ENCODE measurements around the gene UGT1A7.
"Not testable (repeated sequence)": the region's sequence is repeated elsewhere in the genome, so short reads cannot be mapped to it uniquely, and the experiment has no call there.

The UGT1A7 gene

GRCh38 chr2:233740870-233741269 is 59.2 kb downstream of the UGT1A7 start:
- TF ChIP-seq CTCF (IDR thresholded peaks at IDR 0.05; ENCODE audit: unreplicated experiment in 3 of 3), result no peak
- H3K36me3 Mint-ChIP-seq (ENCODE audit: low read depth), result no peaks in the 10 kb centered on the region

GRCh38 chr2:233743464-233744259 is 62.0 kb downstream of the UGT1A7 start:
- Mint-ChIP-seq H3K4me3 (no peak overlapping the region), H3K9me3 (peaks cover 13% of the 10 kb centered on the region), H3K27ac (no peak overlapping the region), H3K27me3 (ENCODE audit: low read depth) (peaks cover 8% of the 10 kb centered on the region), H3K4me1 (no peaks in the 10 kb centered on the region), H3K36me3 (ENCODE audit: low read depth) (no peaks in the 10 kb centered on the region)
- TF ChIP-seq CTCF (IDR thresholded peaks at IDR 0.05; ENCODE audit: unreplicated experiment in 3 of 3), result no peak

More at GRCh38 chr2:233740870-233741269, 59.2 kb downstream of the UGT1A7 start:
- Mint-ChIP-seq H3K4me1 (no peaks in the 10 kb centered on the region), H3K27ac (no peak overlapping the region), H3K27me3 (ENCODE audit: low read depth) (no peaks in the 10 kb centered on the region), H3K4me3 (no peak overlapping the region), H3K9me3 (no peaks in the 10 kb centered on the region)

GRCh38 chr2:233745073-233745755 is 63.5 kb downstream of the UGT1A7 start:
- Mint-ChIP-seq H3K4me1 (no peaks in the 10 kb centered on the region), H3K36me3 (ENCODE audit: low read depth) (no peaks in the 10 kb centered on the region), H3K9me3 (peaks cover 23% of the 10 kb centered on the region), H3K4me3 (no peak overlapping the region), H3K27ac (no peak overlapping the region), H3K27me3 (ENCODE audit: low read depth) (peaks cover 9% of the 10 kb centered on the region)
- TF ChIP-seq CTCF (IDR thresholded peaks at IDR 0.05; ENCODE audit: unreplicated experiment in 3 of 3), result no peak

- H3K4me3 Mint-ChIP-seq; H3K36me3 Mint-ChIP-seq (ENCODE audit: low read depth): not testable (repeated sequence)
- peaks cover 24% of the 10 kb centered on the region for H3K9me3 Mint-ChIP-seq
Observed at GRCh38 chr2:233745838-233746237, 64.1 kb downstream of the UGT1A7 start.

GRCh38 chr2:233746475-233747282 is 65.0 kb downstream of the UGT1A7 start:
- no peaks in the 10 kb centered on the region for H3K4me1 Mint-ChIP-seq
- H3K27ac Mint-ChIP-seq, result no peak overlapping the region
- TF ChIP-seq CTCF (IDR thresholded peaks at IDR 0.05; ENCODE audit: unreplicated experiment in 3 of 3), result no peak
- H3K36me3 Mint-ChIP-seq (ENCODE audit: low read depth), result no peaks in the 10 kb centered on the region
- peaks cover 9% of the 10 kb centered on the region for H3K27me3 Mint-ChIP-seq (ENCODE audit: low read depth)
- H3K4me3 Mint-ChIP-seq, result no peak overlapping the region
- peaks cover 26% of the 10 kb centered on the region for H3K9me3 Mint-ChIP-seq

More at GRCh38 chr2:233745838-233746237, 64.1 kb downstream of the UGT1A7 start:
- H3K27ac Mint-ChIP-seq; H3K4me1 Mint-ChIP-seq; H3K27me3 Mint-ChIP-seq (ENCODE audit: low read depth): not testable (repeated sequence)

GRCh38 chr2:233747283-233747544 is 65.5 kb downstream of the UGT1A7 start:
- no peak overlapping the region for H3K27ac Mint-ChIP-seq
- H3K4me3 Mint-ChIP-seq, result no peak overlapping the region
- H3K9me3 Mint-ChIP-seq, result peaks cover 31% of the 10 kb centered on the region
- H3K36me3 Mint-ChIP-seq (ENCODE audit: low read depth), result no peaks in the 10 kb centered on the region
- H3K4me1 Mint-ChIP-seq, result no peaks in the 10 kb centered on the region
- TF ChIP-seq CTCF (IDR thresholded peaks at IDR 0.05; ENCODE audit: unreplicated experiment in 3 of 3), result no peak
- peaks cover 9% of the 10 kb centered on the region for H3K27me3 Mint-ChIP-seq (ENCODE audit: low read depth)

GRCh38 chr2:233750689-233751088 is 69.0 kb downstream of the UGT1A7 start:
- H3K4me3 Mint-ChIP-seq; H3K27ac Mint-ChIP-seq; H3K27me3 Mint-ChIP-seq (ENCODE audit: low read depth); H3K4me1 Mint-ChIP-seq; H3K36me3 Mint-ChIP-seq (ENCODE audit: low read depth): not testable (repeated sequence)
- peaks cover 37% of the 10 kb centered on the region for H3K9me3 Mint-ChIP-seq

GRCh38 chr2:233751212-233752009 is 69.7 kb downstream of the UGT1A7 start:
- H3K27ac Mint-ChIP-seq; H3K4me1 Mint-ChIP-seq; H3K27me3 Mint-ChIP-seq (ENCODE audit: low read depth); H3K36me3 Mint-ChIP-seq (ENCODE audit: low read depth); H3K4me3 Mint-ChIP-seq: not testable (repeated sequence)
- peaks cover 37% of the 10 kb centered on the region for H3K9me3 Mint-ChIP-seq
